Coronary artery (tissue), 2 donors: ENCODE data around the gene MEIKIN.

ENCODE experiments used
- DNase-seq: peaks from one replicate; pipeline ENCODE4 v3.0.0-alpha.2; 2017; ENCODE audit warnings: low spot score
- H3K27ac ChIP-seq, 2 donors: fragments of 200-600 bp; sonication (generic); one replicate each; pipeline ENCODE4 v1.5.1; 2016 to 2019
- H3K4me3 ChIP-seq: fragments of 200-600 bp; sonication (generic); 2 replicates; pipeline ENCODE4 v1.5.1; 2016; ENCODE audit warnings: mild to moderate bottlenecking, moderate library complexity
- CTCF ChIP-seq: fragments of 200-600 bp; sonication (generic); IDR thresholded peaks from one replicate; pipeline ENCODE4 v1.5.1; 2019; ENCODE audit warnings: antibody characterized with exemption

The MEIKIN gene

GRCh38 chr5:131974016-131974415, 28.6 kb upstream of the MEIKIN start:
- Histone ChIP-seq H3K27ac (no peak overlapping the region), H3K4me3 (no peak overlapping the region)
- DNase-seq = no peak
- TF ChIP-seq CTCF = no peak

- Histone ChIP-seq H3K4me3 (no peak overlapping the region), H3K27ac (no peak overlapping the region)
- no peak for TF ChIP-seq CTCF
- peak; percentile 38 for DNase-seq
These were observed 27.7 kb upstream of the MEIKIN start for GRCh38 chr5:131973089-131973712.

- H3K4me3 ChIP-seq = no peak overlapping the region
- TF ChIP-seq CTCF = no peak
- no peak overlapping the region for H3K27ac ChIP-seq
- DNase-seq = no peak
These were observed 23.0 kb upstream of the MEIKIN start for GRCh38 chr5:131968396-131968954.

GRCh38 chr5:131966551-131966950, 21.1 kb upstream of the MEIKIN start:
- DNase-seq = peak; percentile 17
- TF ChIP-seq CTCF = no peak
- no peak overlapping the region for H3K4me3 ChIP-seq
- H3K27ac ChIP-seq = no peak overlapping the region

GRCh38 chr5:131965826-131966415, 20.5 kb upstream of the MEIKIN start:
- Histone ChIP-seq H3K4me3 (no peak overlapping the region), H3K27ac (no peak overlapping the region)
- TF ChIP-seq CTCF = no peak
- DNase-seq = peak; percentile 29

- DNase-seq = no peak
- TF ChIP-seq CTCF = no peak
- H3K4me3 ChIP-seq = no peak overlapping the region
- no peak overlapping the region for H3K27ac ChIP-seq
These were observed 14.4 kb upstream of the MEIKIN start for GRCh38 chr5:131959906-131960305.

GRCh38 chr5:131959136-131959535, 13.7 kb upstream of the MEIKIN start:
- Histone ChIP-seq H3K4me3 (no peak overlapping the region), H3K27ac (no peak overlapping the region)
- DNase-seq = no peak
- TF ChIP-seq CTCF = no peak
